GM19099 (cell line): ENCODE results near the gene SASH1.

Source experiments
- POLR2A ChIP-seq: IDR thresholded peaks from 3 replicates; pipeline ENCODE4 v1.6.1; 2011; ENCODE audit warnings: low read depth; ENCODE audit not compliant: insufficient read length; ENCODE audit errors: extremely low read depth

Gene SASH1

DNA sequence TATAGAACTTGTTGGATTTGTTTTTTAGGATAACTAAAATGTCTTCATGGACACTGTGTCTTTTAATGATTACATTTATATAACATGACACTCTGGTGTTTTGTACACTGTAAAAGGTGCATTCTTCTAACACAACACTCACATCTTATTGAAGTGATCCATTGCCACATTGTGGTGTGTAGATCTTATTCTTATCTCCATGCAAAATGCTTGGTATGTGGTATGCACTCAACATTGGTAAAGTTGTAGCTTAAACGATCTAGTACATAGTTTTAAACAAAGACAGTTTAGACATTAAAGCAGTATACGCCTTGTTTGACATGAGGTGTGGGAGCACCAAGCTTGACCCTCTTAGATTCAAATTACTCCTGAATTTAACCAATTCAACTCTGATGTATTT lies 84.7 kb downstream of the SASH1 start:
- TF ChIP-seq POLR2A, result no peak

DNA sequence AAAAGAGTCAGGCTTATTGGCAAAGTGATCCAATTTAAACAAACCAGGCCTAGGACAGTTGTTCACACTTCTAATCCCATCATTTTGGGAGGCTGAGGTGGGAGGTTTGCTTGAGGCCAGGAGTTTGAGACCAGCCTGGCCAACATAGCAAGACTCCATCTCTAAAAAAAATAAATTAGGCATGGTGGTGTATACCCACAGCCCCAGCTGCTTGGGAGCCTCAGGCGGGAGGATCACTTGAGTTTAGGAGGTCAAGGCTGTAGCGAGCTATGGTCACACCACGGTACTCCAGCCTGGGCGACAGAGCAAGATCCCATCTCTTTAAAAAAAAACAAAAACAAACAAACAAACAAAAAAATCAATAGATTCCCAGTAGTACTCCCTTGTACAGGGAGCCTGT lies 86.8 kb downstream of the SASH1 start:
- TF ChIP-seq POLR2A, result no peak

DNA sequence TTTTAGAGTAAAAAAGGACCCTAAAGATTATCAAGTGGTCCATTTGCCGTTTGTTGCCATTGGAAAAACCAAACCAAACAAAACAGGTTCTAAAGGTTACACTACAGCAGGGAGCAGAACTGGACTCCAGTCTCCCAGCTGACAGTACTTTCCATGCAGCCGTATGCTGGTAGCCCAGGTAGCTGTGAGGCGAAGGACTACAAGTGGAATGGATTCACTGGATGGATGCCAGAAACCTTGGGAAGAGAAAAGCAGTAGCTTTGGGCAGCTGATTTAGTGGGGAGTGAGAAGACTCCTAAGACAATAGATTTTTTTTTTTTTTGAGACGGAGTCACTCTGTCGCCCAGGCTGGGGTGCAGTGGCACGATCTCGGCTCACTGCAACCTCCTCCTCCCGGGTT lies 88.3 kb downstream of the SASH1 start:
- no peak for TF ChIP-seq POLR2A

DNA sequence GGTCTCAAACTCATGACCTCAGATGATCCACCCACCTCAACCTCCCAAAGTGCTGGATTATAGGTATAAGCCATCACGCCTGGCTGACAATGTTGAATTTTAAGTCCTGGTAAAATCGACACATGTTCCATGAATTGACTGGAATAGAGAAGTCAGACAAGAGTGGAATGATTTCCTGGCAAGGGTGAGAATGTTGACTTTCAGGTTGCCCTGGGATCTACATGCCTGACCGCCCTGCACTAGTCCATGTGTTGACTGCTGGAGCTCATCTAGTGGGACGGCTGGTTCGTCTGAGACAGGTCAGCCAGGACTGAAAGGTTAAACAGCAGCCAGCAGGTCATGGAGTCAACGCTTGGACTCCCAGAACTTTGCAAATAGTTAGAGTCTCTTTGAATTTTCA lies 88.8 kb downstream of the SASH1 start:
- no peak for TF ChIP-seq POLR2A

DNA sequence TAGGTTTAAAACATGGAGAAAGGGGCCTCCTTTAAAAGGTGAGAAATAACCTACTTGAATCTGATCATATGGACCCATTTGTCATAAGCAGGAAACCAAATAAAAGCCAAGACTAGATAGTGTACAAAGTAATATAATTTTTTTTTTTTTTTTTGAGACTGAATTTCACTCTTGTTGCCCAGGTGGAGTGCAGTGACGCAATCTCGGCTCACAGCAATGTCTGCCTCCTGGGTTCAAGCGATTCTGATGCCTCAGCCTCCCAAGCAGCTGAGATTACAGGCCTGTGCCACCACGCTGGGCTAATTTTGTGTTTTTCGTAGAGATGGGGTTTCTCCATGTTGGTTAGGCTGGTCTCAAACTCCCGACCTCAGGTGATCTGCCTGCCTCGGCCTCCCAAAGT lies 89.2 kb downstream of the SASH1 start:
- TF ChIP-seq POLR2A, result no peak

DNA sequence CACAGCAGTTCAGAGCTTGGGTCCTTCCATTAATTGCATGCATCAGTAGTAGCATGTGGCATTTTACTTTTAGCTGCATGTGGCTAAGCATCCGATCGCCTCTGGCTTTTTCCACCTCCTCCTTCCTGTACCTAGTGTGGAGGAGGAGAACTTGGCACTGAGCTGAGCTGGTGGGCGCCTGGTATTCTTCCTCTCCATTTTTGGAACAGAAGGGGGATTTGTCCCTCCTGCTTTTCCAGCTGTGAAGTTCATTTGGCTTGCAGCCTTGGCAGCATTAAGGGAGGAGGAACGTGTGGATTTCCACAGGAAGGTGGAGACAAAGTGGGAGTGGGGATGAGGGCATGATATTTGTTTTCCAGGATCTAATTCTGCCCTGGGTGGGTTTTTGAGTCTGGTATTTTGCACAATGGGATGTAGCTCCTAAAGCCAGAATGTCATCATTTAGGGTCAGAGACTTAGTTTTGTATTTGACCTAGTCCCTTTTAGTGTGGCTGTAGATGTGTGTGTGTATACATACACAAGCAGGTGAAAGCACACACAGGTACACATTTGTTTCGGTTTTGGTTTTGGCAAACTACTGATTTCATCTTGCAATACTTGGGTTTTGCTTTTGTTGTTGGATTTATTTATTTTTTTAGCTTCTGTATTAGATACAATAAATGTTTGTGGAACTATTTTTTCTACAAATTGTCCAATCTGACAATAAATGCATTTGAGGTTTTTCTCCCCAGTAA lies 90.0 kb downstream of the SASH1 start:
- TF ChIP-seq POLR2A, result no peak

DNA sequence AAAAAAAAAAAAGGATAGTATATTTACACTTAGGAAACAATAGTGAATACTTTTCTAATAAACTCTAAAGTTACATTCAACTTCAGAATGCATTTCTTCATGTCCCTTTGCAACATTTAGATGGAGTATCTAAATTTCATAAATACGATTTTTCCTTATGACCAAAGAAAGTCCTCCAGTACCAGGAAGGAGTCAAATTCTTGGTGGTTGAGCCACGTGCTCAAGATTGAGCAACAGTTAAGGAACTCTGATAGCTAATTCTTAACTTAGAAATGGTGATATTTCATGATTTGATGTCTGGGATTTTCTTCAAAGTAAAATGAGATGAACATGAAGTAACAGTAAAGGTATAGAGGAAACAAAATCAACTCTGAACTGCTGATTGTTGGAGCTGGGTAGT lies 92.7 kb downstream of the SASH1 start:
- TF ChIP-seq POLR2A, result no peak

DNA sequence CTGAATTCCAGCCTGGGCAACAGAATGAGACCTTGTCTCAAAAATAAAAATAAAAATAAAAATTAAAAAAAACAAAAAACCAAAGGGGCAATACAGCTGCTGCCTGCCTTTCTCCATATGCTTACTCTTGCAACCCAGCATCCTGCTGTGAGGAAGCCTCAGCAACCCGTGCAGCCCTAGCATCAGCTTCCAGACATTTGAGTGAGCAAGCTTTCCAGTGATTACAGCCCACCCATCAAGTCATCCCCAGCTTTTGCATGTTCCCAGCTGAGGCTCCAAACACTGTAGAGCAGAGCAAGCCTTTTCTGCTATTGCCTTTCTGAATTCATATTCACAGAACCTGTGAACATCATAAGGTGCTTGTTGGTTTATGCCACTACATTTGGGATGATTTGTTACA lies 93.8 kb downstream of the SASH1 start:
- no peak for TF ChIP-seq POLR2A

DNA sequence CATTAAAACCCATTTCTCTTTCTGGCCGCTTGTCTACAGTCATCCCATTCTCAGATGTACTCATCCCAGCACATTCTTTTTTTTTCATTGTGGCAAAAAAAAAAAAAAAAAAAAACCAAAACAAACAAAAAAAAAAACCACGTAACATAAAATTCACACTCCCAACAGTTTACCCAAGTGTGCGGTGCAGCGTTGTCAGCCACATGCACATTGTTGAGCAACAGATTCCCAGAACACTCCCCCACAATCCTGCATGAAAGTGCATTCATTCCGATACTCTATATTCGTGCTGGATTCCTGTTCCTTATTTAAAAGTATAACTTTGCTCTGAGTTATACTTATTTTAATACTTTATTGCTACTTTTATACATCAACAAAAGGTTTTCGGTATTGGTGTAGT lies 96.0 kb downstream of the SASH1 start:
- TF ChIP-seq POLR2A, result no peak

DNA sequence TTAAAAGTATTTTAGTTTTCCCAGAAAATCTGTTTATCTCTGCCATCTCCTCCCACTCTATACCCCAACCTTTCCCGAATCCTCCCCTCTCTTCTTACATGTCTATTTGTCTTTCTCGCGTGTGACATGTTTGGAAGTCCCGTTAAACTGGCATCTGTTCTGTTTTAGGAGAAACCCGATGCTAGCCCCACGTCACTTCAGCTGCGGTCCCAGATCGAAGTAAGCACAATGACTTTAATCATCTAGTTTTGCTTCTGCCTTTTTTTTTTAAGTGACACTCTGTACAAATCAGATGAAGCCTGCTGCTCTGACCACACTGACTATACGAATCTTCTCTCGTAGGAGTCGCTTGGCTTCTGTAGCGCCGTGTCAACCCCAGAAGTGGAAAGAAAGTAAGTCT lies 97.4 kb downstream of the SASH1 start:
- no peak for TF ChIP-seq POLR2A

DNA sequence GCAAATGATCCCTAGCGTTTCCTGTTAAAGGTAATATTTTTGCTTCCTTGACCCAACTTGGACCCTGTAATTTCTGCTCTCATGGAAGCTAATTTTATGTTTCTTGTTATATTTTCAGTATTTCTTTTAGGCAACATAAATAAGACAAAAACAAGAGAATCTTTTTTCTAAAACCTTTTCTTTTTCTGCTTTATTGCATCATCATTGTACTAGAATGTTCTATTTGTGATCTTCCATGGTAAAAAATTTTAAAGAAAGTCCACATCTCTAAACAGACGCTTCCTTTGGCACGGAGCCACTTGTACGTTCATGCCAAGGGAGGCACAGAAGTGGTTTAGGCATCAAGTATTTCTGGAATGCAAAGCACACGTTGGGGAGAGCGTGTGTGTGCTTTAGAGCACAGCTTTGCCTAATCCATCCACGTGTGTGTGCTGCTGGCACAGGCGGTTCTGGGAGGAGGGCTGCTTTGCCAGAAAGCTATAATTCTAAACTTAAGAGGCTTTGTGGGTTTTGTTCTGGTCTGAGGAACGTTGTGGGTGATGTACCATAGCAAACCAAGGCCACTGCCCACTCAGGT lies 98.3 kb downstream of the SASH1 start:
- TF ChIP-seq POLR2A, result no peak

DNA sequence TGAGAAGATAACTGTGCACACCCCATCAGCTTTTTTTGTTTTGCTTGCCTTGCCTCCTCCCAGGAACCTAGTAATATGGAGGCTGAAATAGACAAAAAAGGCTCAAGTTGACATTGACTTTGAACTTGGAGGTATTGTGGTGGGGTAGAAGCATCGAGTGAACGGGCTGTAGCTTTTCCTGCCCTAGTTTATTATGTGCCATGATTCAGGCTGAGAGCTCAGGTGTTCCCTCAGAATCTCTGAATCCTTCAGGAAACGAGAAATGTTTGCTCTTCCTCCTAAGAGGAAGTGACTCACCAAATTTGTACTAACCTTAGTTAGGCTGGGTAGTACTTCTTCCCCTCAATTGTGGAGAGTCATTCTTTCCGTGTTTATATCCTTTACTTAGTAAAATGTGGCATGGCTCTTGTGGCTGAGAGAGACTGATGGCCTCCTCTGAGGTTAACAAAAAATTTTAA lies 98.8 kb downstream of the SASH1 start:
- TF ChIP-seq POLR2A, result no peak

DNA sequence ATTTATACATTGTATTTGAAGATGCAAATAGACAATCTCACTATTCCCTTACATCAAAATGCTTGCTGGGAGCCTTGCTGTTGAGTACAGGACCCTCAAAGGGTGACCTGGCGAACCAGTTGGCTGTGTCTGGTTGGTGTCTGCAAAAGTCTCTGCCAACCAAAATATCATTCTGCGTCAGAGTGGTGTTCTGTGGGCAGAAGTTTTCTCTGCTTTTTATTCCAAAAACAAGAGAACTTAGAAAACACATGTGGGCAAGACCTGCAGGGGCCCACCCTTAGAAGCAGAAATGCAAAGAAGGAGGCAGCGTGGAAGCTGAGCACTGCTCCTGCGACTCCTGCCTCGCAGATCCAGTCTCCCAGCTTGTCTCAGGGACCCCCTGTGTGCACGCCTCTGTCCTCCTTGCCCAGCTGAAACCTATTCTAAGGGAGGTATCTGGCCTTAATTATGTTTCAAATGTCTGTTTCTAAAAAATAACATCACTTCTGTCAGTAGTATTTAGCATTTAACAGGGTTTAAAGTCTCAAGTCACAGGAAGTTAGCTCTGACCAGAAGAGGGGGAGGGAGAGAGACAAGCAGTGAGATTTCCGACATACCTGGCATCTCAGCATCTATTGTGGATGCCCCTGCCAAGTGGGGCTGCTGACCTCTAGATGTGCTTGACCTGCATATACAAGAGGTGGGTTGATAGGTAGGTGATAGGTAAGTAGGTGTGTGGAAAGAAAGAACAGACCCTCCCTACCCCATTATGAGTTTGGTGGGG lies 101.3 kb downstream of the SASH1 start:
- TF ChIP-seq POLR2A, result no peak

DNA sequence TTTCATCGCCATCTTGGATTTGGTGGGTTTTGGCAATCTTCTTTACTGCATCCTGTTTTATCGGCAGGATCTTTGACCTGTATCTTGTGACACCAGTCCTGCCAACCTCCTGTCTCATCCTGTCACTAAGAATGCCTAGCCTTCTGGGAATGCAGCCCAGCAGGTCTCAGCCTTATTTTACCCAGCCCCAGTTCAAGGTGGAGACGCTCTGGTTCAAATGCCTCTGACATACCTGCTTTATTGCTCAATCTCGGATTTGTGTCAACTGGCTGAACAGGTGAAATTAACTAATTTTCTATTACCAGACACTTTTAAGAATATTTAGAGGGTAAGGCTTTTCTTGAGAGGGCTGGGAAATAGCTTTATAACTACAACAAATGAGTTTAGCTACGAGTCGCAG lies 102.5 kb downstream of the SASH1 start:
- no peak for TF ChIP-seq POLR2A

DNA sequence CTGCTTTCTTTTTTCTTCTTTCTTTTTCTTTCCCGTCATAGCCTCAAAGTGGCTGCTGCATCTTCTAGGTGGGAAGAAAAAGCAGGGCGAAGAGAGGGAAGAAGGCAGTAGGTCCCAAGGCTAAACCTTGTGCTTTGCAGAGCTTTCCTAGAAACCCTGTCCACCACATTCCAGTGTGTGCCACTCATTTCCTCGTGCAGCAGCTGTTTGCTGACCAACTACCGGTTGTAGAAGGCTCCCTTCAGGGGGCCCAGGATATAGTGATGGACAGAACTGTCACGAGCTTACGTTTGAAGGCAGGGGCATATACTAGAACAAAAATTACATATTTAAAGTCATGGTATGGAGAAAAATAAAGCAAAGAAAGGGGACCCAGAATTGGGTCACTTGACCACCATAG lies 103.0 kb downstream of the SASH1 start:
- TF ChIP-seq POLR2A, result no peak

DNA sequence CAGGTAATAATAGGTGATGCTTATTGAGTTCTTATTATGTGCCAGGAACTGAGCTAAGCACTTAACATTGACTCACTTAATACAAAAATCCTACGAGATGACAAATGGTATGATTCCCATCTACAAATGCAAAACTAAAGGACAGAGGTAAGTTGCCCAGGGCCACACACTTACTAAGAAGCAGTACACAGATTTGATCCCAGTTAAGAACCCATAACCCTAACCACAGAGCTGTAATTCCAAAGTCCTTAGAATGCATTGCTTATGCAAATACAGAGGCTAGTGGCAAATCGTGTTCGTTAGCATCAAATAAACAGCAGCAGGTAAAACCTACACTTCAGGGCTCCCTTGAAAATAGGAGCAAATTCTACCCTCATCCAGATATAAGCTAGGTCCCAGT lies 104.0 kb downstream of the SASH1 start:
- no peak for TF ChIP-seq POLR2A
